GM10248 (cell line): ENCODE results near the gene OR13J1.
A peak's percentile ranks its signal among the peaks of the same experiment; 100 is the strongest.

Experiments used
- CTCF ChIA-PET: fragments of 300-600 bp; sonication (Branson Sonifier 250); formaldehyde crosslinking; extraction: SDS; loops from one replicate; lab custom pipeline; 2021; ENCODE audit warnings: antibody characterized with exemption; lab: Yijun Ruan, JAX
- POLR2A ChIA-PET: fragments of 350-650 bp; sonication (Branson Sonifier 250); formaldehyde crosslinking; extraction: SDS; loops from one replicate; lab custom pipeline; 2020; ENCODE audit warnings: antibody characterized with exemption; lab: Yijun Ruan, JAX
- DNase-seq: peaks from one replicate; pipeline ENCODE4 v3.0.0; 2012; ENCODE audit errors: extremely low spot score
- CTCF ChIP-seq: IDR thresholded peaks from 2 replicates; pipeline ENCODE4 v1.5.1; 2012; ENCODE audit warnings: mild to moderate bottlenecking, low read depth; ENCODE audit errors: extremely low read depth, missing control alignments, control extremely low read depth

Gene OR13J1

GRCh38 chr9:35842795-35843194 is 27.4 kb downstream of the OR13J1 start:
- peak; percentile 79 for DNase-seq
- TF ChIP-seq CTCF, result no peak
- POLR2A ChIA-PET, result interaction anchor here (0.5 kb wide), 2 partner anchors 9 to 12 kb away, joined by 3 to 4 read pairs; no protein-coding TSS in a partner anchor
- CTCF ChIA-PET, result interaction anchor here (1.0 to 4.8 kb wide), 8 partner anchors 9 to 324 kb away, joined by 3 to 44 read pairs (median 6); no protein-coding TSS in a partner anchor

GRCh38 chr9:35842020-35842745 is 28.0 kb downstream of the OR13J1 start:
- CTCF ChIA-PET, result interaction anchor here (1.0 to 4.8 kb wide), 10 partner anchors 9 to 324 kb away, joined by 3 to 44 read pairs (median 4); partner anchors contain the start of genes FAM221B and TMEM8B
- DNase-seq, result no peak
- POLR2A ChIA-PET, result interaction anchor here (0.5 to 1.1 kb wide), 3 partner anchors 8 to 13 kb away, joined by 3 to 4 read pairs (median 3); partner anchors contain the start of genes FAM221B and TMEM8B
- no peak for TF ChIP-seq CTCF

- DNase-seq, result no peak
- no peak for TF ChIP-seq CTCF
- ChIA-PET CTCF (interaction anchor here (1.0 to 4.8 kb wide), 9 partner anchors 9 to 145 kb away, joined by 3 to 44 read pairs (median 4); partner anchors contain the start of genes FAM221B and TMEM8B), POLR2A (interaction anchor here (1.1 kb wide), 1 partner anchor 13 kb away, joined by 3 read pairs; the partner anchor contains the start of genes FAM221B and TMEM8B)
These were observed 28.6 kb downstream of the OR13J1 start for GRCh38 chr9:35841645-35841900.

- no peak for DNase-seq
- ChIA-PET POLR2A (no interaction called here), CTCF (interaction anchor here (1.0 to 4.8 kb wide), 8 partner anchors 9 to 144 kb away, joined by 3 to 44 read pairs (median 6); partner anchors contain the start of genes FAM221B and TMEM8B)
- TF ChIP-seq CTCF, result no peak
These were observed 29.1 kb downstream of the OR13J1 start for GRCh38 chr9:35840881-35841644.

GRCh38 chr9:35839926-35840325 is 30.3 kb downstream of the OR13J1 start:
- DNase-seq, result no peak
- no peak for TF ChIP-seq CTCF
- CTCF ChIA-PET, result interaction anchor here (1.1 to 4.8 kb wide), 7 partner anchors 8 to 231 kb away, joined by 3 to 44 read pairs (median 4); partner anchors contain the start of genes FAM221B and TMEM8B
- POLR2A ChIA-PET, result no interaction called here

- ChIA-PET POLR2A (no interaction called here), CTCF (interaction anchor here (0.8 to 5.0 kb wide), 6 partner anchors 8 to 80 kb away, joined by 3 to 39 read pairs (median 8); no protein-coding TSS in a partner anchor)
- DNase-seq, result no peak
- no peak for TF ChIP-seq CTCF
These were observed 33.6 kb downstream of the OR13J1 start for GRCh38 chr9:35836595-35836994.
